Heart left ventricle (tissue), 16 donors: ENCODE data around the gene UGCG. TPM values are rescaled to one million over a fixed set of nuclear protein-coding genes. Genes with fewer than 3 reads are reported as not detected.

Experiments
- ATAC-seq, 4 donors: fragments of 200-7000 bp; cut with Tn5 transposase; one replicate each; pipeline ENCODE4 v1.9.1; 2020 to 2022; ENCODE audit warnings: moderate library complexity in 4 of 4, mild to moderate bottlenecking in 3 of 4, moderate number of reproducible peaks in 1 of 4
- DNase-seq, 5 donors: peaks; one replicate each; pipeline ENCODE4 v3.0.0-alpha.2; 2020
- H3K27ac ChIP-seq, 12 donors: fragments of 200-600 bp; sonication (generic) in 4 of 12; one replicate each; pipeline versions ENCODE4 v1.5.0 to v1.8.0; 2016 to 2022; ENCODE audit warnings: mild to moderate bottlenecking in 2 of 12
- H3K27me3 ChIP-seq, 9 donors: fragments of 200-600 bp; sonication (generic) in 2 of 9; one replicate each; pipeline versions ENCODE4 v1.5.1 to v1.8.0; 2016 to 2022; ENCODE audit warnings: mild to moderate bottlenecking in 3 of 9
- H3K36me3 ChIP-seq, 9 donors: fragments of 200-600 bp; sonication (generic) in 2 of 9; one replicate each; pipeline versions ENCODE4 v1.5.0 to v1.8.0; 2018 to 2022; ENCODE audit warnings: mild to moderate bottlenecking in 2 of 9
- H3K4me1 ChIP-seq, 12 donors: fragments of 200-600 bp; sonication (generic) in 4 of 12; one replicate each; pipeline versions ENCODE4 v1.5.0 to v1.8.0; 2016 to 2022; ENCODE audit warnings: mild to moderate bottlenecking in 3 of 12
- H3K4me3 ChIP-seq, 12 donors: fragments of 200-600 bp; sonication (generic) in 4 of 12; one replicate each; pipeline versions ENCODE4 v1.5.0 to v1.8.0; 2017 to 2022; ENCODE audit warnings: mild to moderate bottlenecking in 9 of 12, moderate library complexity in 4 of 12
- H3K9me3 ChIP-seq, 12 donors: fragments of 200-600 bp; sonication (generic) in 4 of 12; one replicate each; pipeline versions ENCODE4 v1.5.0 to v1.8.0; 2016 to 2022; ENCODE audit warnings: mild to moderate bottlenecking in 1 of 12
- CTCF ChIP-seq, 12 donors: fragments of 200-600 bp; sonication (generic) in 4 of 12; IDR thresholded peaks; one replicate each; pipeline versions ENCODE4 v1.5.0 to v1.8.0; 2018 to 2022; ENCODE audit warnings: antibody characterized with exemption in 12 of 12, mild to moderate bottlenecking in 5 of 12
- POLR2A ChIP-seq, 2 donors: fragments of 450-650 bp; IDR thresholded peaks; one replicate each; pipeline ENCODE4 v1.6.1; 2017; ENCODE audit warnings: antibody characterized with exemption in 2 of 2, mild to moderate bottlenecking in 2 of 2, moderate library complexity in 2 of 2
- WGBS, 4 donors: extraction: QIAGEN DNeasy Blood & Tissue Kit in 2 of 4; methylation state at CpG; one replicate each; pipeline versions ENCODE4 v1.1.5 to v1.1.7; 2013 to 2018; 5-methylcytosine and 5-hydroxymethylcytosine counted together
- intact Hi-C, 10 donors: fragments of 100-400 bp; cut with DNase I; formaldehyde crosslinking; loops; one replicate each; pipeline versions ENCODE4 v1.11.1 to v1.14.2; 2022
- polyA plus RNA-seq, 2 donors: library from polyadenylated mRNA; stranded (reverse); fragments of 200-250 nt; gene quantifications; one replicate each; pipeline ENCODE4 v1.2.3, GENCODE V29; 2013
- total RNA-seq, 9 donors: library from RNA; depleted of rRNA in 2 of 9; stranded (reverse); fragments of >200 nt in 2 of 9; fragmentation: NEBNext Ultra II Directional in 3 of 9; extraction: Animal tissue kit (Norgen Biotek cat#: 25700) in 3 of 9; gene quantifications; one replicate each; pipeline versions ENCODE4 v1.1.0 to v1.2.4, GENCODE V29; 2016 to 2023
- donor health status: ischemic (EF 13 %, LVEDD 7.1; RV severe dilation, severe dysfunction).
- donor health status: healthy with polysubstance abuse.
- donor health status: DM: no; HTN: yes; CAD: no.
- donor health status: DM: no; HTN: no; CAD: no.
- donor health status: ischemic (EF 25% LVEDD 6.9; RV normal size, moderate dysfunction).
- donor health status: ischemic (EF 25% LVEDD 5.7; RV mildly dilated, moderate dysfunction).
- donor health status: healthy.
- donor health status: DM: yes; HTN: yes; CAD: no.
- donor health status: ischemic (EF 35%, LVEDD 5.7; RV mildly dilated, moderate dysfunction).
- donor health status: nonischemic (EF 11% LVEDD 7.7; RV severe dilation, severe dysfunction).
- donor health status: DM: yes; HTN: yes; CAD: no.
- donor health status: PGD.
- donor health status: ischemic (EF 29% LVEDD 5.4; RV normal size, mild dysfunction).
- donor health status: nonischemic (EF 23%, LVEDD 6.1; RV moderate dilation, normal function).

Gene UGCG
- total and polyA plus RNA-seq, 11 donors = 10.0 to 52.0 (median 17.5) TPM

GRCh38 chr9:111953444-111953843 lies 56.8 kb downstream of the UGCG start:
- Histone ChIP-seq H3K36me3 (no peaks in the 10 kb centered on the region), H3K9me3 (no peaks in the 10 kb centered on the region), H3K4me1 (peaks cover 0 to 44% (median 6%) of the 10 kb centered on the region in 12 donors), H3K4me3 (no peak overlapping the region), H3K27me3 (no peaks in the 10 kb centered on the region), H3K27ac (peak overlapping the region in 1 of 12 donors; percentile 42)
- WGBS, 4 donors = 83 to 85% (median 84%) methylated on average over 3 of the region's 3 CpGs
- TF ChIP-seq POLR2A (IDR thresholded peaks at IDR 0.05) (no peak), CTCF (IDR thresholded peaks at IDR 0.05) (no peak)
- DNase-seq = no peak
- peak in 1 of 4 donors; percentile 26 for ATAC-seq
- intact Hi-C loops = loop anchor here in 1 of 10 donors (10.0 kb wide), 1 partner anchor 59 kb away; the partner anchor contains the start of gene UGCG

- Histone ChIP-seq H3K4me1 (peaks cover 0 to 46% (median 7%) of the 10 kb centered on the region in 12 donors), H3K9me3 (no peaks in the 10 kb centered on the region), H3K27me3 (no peaks in the 10 kb centered on the region), H3K27ac (no peak overlapping the region), H3K4me3 (no peak overlapping the region), H3K36me3 (no peaks in the 10 kb centered on the region)
- TF ChIP-seq CTCF (IDR thresholded peaks at IDR 0.05) = no peak
- no peak for TF ChIP-seq POLR2A (IDR thresholded peaks at IDR 0.05)
- intact Hi-C loops = loop anchor here in 1 of 10 donors (10.0 kb wide), 1 partner anchor 60 kb away; the partner anchor contains the start of gene UGCG
- 77 to 93% (median 83%) methylated on average over 6 of the region's 6 CpGs for whole genome bisulfite sequencing, 4 donors
- DNase-seq (no peak), ATAC-seq (no peak)
Observed at GRCh38 chr9:111955048-111955447, 58.4 kb downstream of the UGCG start.

GRCh38 chr9:111957856-111958631 lies 61.4 kb downstream of the UGCG start:
- 17 to 26% (median 23%) methylated on average over 3 of the region's 3 CpGs for WGBS, 4 donors
- H3K9me3 ChIP-seq = no peaks in the 10 kb centered on the region
- intact Hi-C loops = loop anchor here in 1 of 10 donors (10.0 kb wide), 1 partner anchor 63 kb away; the partner anchor contains the start of gene UGCG
- ATAC-seq (peak; percentile 21 to 74 (median 47)), DNase-seq (no peak)
- H3K4me1 ChIP-seq = peaks cover 0 to 44% (median 7%) of the 10 kb centered on the region in 12 donors
- no peaks in the 10 kb centered on the region for H3K36me3 ChIP-seq
- peak overlapping the region in 3 of 12 donors; percentile 5 to 28 (median 19) for H3K4me3 ChIP-seq
- peak overlapping the region in 1 of 12 donors; percentile 77 for H3K27ac ChIP-seq
- no peaks in the 10 kb centered on the region for H3K27me3 ChIP-seq
- no peak for TF ChIP-seq POLR2A (IDR thresholded peaks at IDR 0.05)
- no peak for TF ChIP-seq CTCF (IDR thresholded peaks at IDR 0.05)
